K562 (cell line): ENCODE results near the gene KMO. TPM values are rescaled to one million over a fixed set of nuclear protein-coding genes. Genes with fewer than 3 reads are reported as not detected.

Source experiments
- ARID3B ChIP-seq: fragments of 250-450 bp; sonication (Bioruptor Pico); IDR thresholded peaks from 2 replicates; pipeline ENCODE4 v1.4.0; 2020; ENCODE audit warnings: borderline replicate concordance
- CTBP1 ChIP-seq: fragments of 450-650 bp; IDR thresholded peaks from 2 replicates; pipeline ENCODE4 v1.6.1; 2016; ENCODE audit warnings: borderline replicate concordance
- DEAF1 ChIP-seq: fragments of 450-650 bp; formaldehyde crosslinking; IDR thresholded peaks from 2 replicates; pipeline ENCODE4 v1.4.0; 2020; ENCODE audit warnings: mild to moderate bottlenecking, moderate library complexity
- FOXA1 ChIP-seq: fragments of 450-650 bp; IDR thresholded peaks from 2 replicates; pipeline ENCODE4 v1.6.1; 2016; ENCODE audit warnings: mild to moderate bottlenecking, borderline replicate concordance
- HEY1 ChIP-seq: fragments of 250-450 bp; sonication (Bioruptor Pico); IDR thresholded peaks from 2 replicates; pipeline ENCODE4 v1.5.0; 2020; ENCODE audit warnings: mild to moderate bottlenecking, moderate library complexity, borderline replicate concordance
- HOMEZ ChIP-seq: fragments of 250-450 bp; sonication (Bioruptor Pico); IDR thresholded peaks from 2 replicates; pipeline ENCODE4 v1.4.0; 2020; ENCODE audit warnings: mild to moderate bottlenecking, moderate library complexity
- HOXB6 ChIP-seq: fragments of 250-450 bp; sonication (Bioruptor Pico); IDR thresholded peaks from 2 replicates; pipeline ENCODE4 v1.5.1; 2022; ENCODE audit warnings: mild to moderate bottlenecking, borderline replicate concordance
- LEF1 ChIP-seq: fragments of 450-650 bp; IDR thresholded peaks from 2 replicates; pipeline ENCODE4 v1.6.1; 2016; ENCODE audit warnings: mild to moderate bottlenecking
- MEF2D ChIP-seq: conservative IDR thresholded peaks from 2 replicates; pipeline ENCODE4 v1.6.1; 2016; ENCODE audit warnings: low read depth, missing genetic modification characterization, missing compliant biosample characterization
- MTA2 ChIP-seq: fragments of 450-650 bp; IDR thresholded peaks from 2 replicates; pipeline ENCODE4 v1.6.1; 2016; ENCODE audit warnings: low read depth
- NCOR1 ChIP-seq: fragments of 450-650 bp; IDR thresholded peaks from 2 replicates; pipeline ENCODE4 v1.6.1; 2016; ENCODE audit warnings: mild to moderate bottlenecking, moderate library complexity
- NKRF ChIP-seq: fragments of 450-650 bp; IDR thresholded peaks from 2 replicates; pipeline ENCODE4 v1.6.1; 2016; ENCODE audit warnings: borderline replicate concordance
- NR3C1 ChIP-seq: sonication (generic); formaldehyde crosslinking; IDR thresholded peaks from 2 replicates; pipeline ENCODE4 v1.8.1; 2022; ENCODE audit warnings: missing genetic modification reagents
- UBTF ChIP-seq, 2 experiments: IDR thresholded peaks; 2 replicates each; pipeline ENCODE4 v1.6.1; 2012; ENCODE audit warnings: improper control_type of control experiment in 2 of 2, low read depth in 2 of 2, low read length in 2 of 2, borderline replicate concordance in 1 of 2
- ZBTB43 ChIP-seq: sonication (generic); formaldehyde crosslinking; IDR thresholded peaks from 2 replicates; pipeline ENCODE4 v1.8.0; 2023; ENCODE audit warnings: mild to moderate bottlenecking, missing genetic modification reagents
- ZNF263 ChIP-seq: sonication (generic); formaldehyde crosslinking; IDR thresholded peaks from 2 replicates; pipeline ENCODE4 v1.8.0; 2022; ENCODE audit warnings: mild to moderate bottlenecking, missing genetic modification reagents, borderline replicate concordance
- ZNF79 ChIP-seq: fragments of 250-450 bp; sonication (Bioruptor Pico); IDR thresholded peaks from 2 replicates; pipeline ENCODE4 v1.4.0; 2020; ENCODE audit warnings: low read depth, mild to moderate bottlenecking, moderate library complexity
- polyA plus RNA-seq, 8 experiments: library from polyadenylated mRNA; depleted of rRNA in 4 of 8; stranded (reverse) in 5 of 8; unstranded in 3 of 8; fragments of >200 nt; fragmentation: Nextera tagmentation in 2 of 8; fragmentation: Illumina TruSeq in 1 of 8; extraction: Ambion mirVana in 2 of 8; extraction: Trizol in 1 of 8; gene quantifications; 2 replicates each; pipeline versions ENCODE4 v1.2.1 to v1.2.3, GENCODE V29; 2011 to 2014; ENCODE audit warnings: inconsistent platforms in 1 of 8, missing spikeins in 1 of 8
- total RNA-seq, 7 experiments: library from RNA; depleted of rRNA in 6 of 7; stranded (reverse); fragments of >200 nt in 6 of 7; fragmentation: Illumina TruSeq in 2 of 7; extraction: Trizol in 2 of 7; gene quantifications; 2 replicates each; pipeline versions ENCODE4 v1.2.1 to v1.2.3, GENCODE V29; 2011 to 2021; ENCODE audit warnings: low replicate concordance in 1 of 7

KMO gene
- total and polyA plus RNA-seq, 9 of the 15 experiments (the other 6 are each of a cell fraction or from before 2014, with no cell fraction given), result 0.01 to 0.11 (median 0.01) TPM; not detected in 6

- no peak for TF ChIP-seq NR3C1 (CRISPR knock-in tag)
- peak; percentile 55 for TF ChIP-seq MTA2
- TF ChIP-seq NCOR1, result peak; percentile 71
- TF ChIP-seq HEY1 (CRISPR knock-in tag), result no peak
- no peak for TF ChIP-seq DEAF1
- no peak for TF ChIP-seq ARID3B (CRISPR knock-in tag)
- no peak for TF ChIP-seq NKRF
- no peak for TF ChIP-seq ZBTB43 (CRISPR knock-in tag)
- TF ChIP-seq FOXA1, result peak; percentile 74; the same call in 1 of the 2 replicates
- peak; percentile 72; the same call in 1 of the 2 replicates for TF ChIP-seq CTBP1
- TF ChIP-seq UBTF (IDR thresholded peaks at IDR 0.05; ENCODE audit: borderline replicate concordance in 1 of 2, low read depth in 2 of 2, low read length in 2 of 2), result no peak
- no peak for TF ChIP-seq HOXB6 (CRISPR knock-in tag)
- TF ChIP-seq ZNF263 (CRISPR knock-in tag), result no peak
- no peak for TF ChIP-seq ZNF79 (CRISPR knock-in tag)
- no peak for TF ChIP-seq LEF1
- TF ChIP-seq MEF2D, result no peak
- no peak for TF ChIP-seq HOMEZ (CRISPR knock-in tag)
Observed at GRCh38 chr1:241610056-241610815, 78.1 kb downstream of the KMO start (continued).
